Endodermal cell (in vitro differentiated cells): Measurements from ENCODE around the gene NSUN6. TPM values are rescaled to one million over a fixed set of nuclear protein-coding genes. Genes with fewer than 3 reads are reported as not detected.

Source experiments
- DNase-seq: peaks from one replicate; pipeline ENCODE4 v3.0.0-alpha.2; 2017
- H3K27ac ChIP-seq: 2 replicates; pipeline ENCODE4 v1.5.1; 2013; ENCODE audit warnings: mild to moderate bottlenecking, low read depth, low read length, moderate library complexity
- H3K27me3 ChIP-seq: 2 replicates; pipeline ENCODE4 v1.6.1; 2013; ENCODE audit warnings: mild to moderate bottlenecking, low read length, moderate library complexity; ENCODE audit not compliant: insufficient read depth, control insufficient read depth, poor library complexity, severe bottlenecking
- H3K36me3 ChIP-seq: 2 replicates; pipeline ENCODE4 v1.7.0; 2013; ENCODE audit warnings: mild to moderate bottlenecking, low read length, moderate library complexity; ENCODE audit not compliant: control insufficient read depth, insufficient read depth
- H3K4me1 ChIP-seq: one replicate; pipeline ENCODE4 v1.7.0; 2013; ENCODE audit warnings: low read length; ENCODE audit not compliant: control insufficient read depth, insufficient read depth
- H3K4me3 ChIP-seq: 2 replicates; pipeline ENCODE4 v1.5.1; 2013; ENCODE audit warnings: mild to moderate bottlenecking, low read length, moderate library complexity
- H3K9ac ChIP-seq: 2 replicates; pipeline ENCODE4 v1.6.1; 2013; ENCODE audit warnings: mild to moderate bottlenecking, low read length, moderate library complexity; ENCODE audit not compliant: poor library complexity, severe bottlenecking; ENCODE audit errors: extremely low read depth
- H3K9me3 ChIP-seq: 2 replicates; pipeline ENCODE4 v1.6.1; 2013; ENCODE audit warnings: mild to moderate bottlenecking, low read length, moderate library complexity; ENCODE audit not compliant: control insufficient read depth
- H3K27ac Mint-ChIP-seq: 2 replicates; pipeline ENCODE4 v1.8.0; 2020; ENCODE audit warnings: mixed read lengths
- H3K27me3 Mint-ChIP-seq: 2 replicates; pipeline ENCODE4 v1.8.0; 2021; ENCODE audit warnings: mild to moderate bottlenecking, mixed read lengths; ENCODE audit not compliant: insufficient read depth
- H3K36me3 Mint-ChIP-seq: 2 replicates; pipeline ENCODE4 v1.8.0; 2020; ENCODE audit warnings: low read depth, mixed read lengths
- H3K4me1 Mint-ChIP-seq: 2 replicates; pipeline ENCODE4 v1.8.0; 2020; ENCODE audit warnings: mixed read lengths
- H3K4me3 Mint-ChIP-seq: 2 replicates; pipeline ENCODE4 v1.8.0; 2020; ENCODE audit warnings: mild to moderate bottlenecking, moderate library complexity, mixed read lengths
- H3K9me3 Mint-ChIP-seq: 2 replicates; pipeline ENCODE4 v1.8.0; 2020; ENCODE audit warnings: mild to moderate bottlenecking, mixed read lengths
- WGBS, 2 experiments: methylation state at CpG; one replicate each; pipeline versions ENCODE4 v1.1.5 to v1.1.7; 2013; ENCODE audit warnings: missing lambda C conversion rate in 2 of 2, mixed read lengths in 1 of 2; ENCODE audit not compliant: insufficient coverage in 1 of 2, insufficient read length in 1 of 2; 5-methylcytosine and 5-hydroxymethylcytosine counted together
- total RNA-seq, 2 donors: library from RNA; stranded (reverse); fragmentation: NEBNext Ultra II Directional in 1 of 2; extraction: Animal tissue kit (Norgen Biotek cat#: 25700) in 1 of 2; gene quantifications; 2 replicates in 1 of 2; 3 replicates in 1 of 2; pipeline ENCODE4 v1.2.1, GENCODE V29; 2021
- TF ChIP-seq, protein P1 (sequence below): fragments of 200-600 bp; sonication (generic); conservative IDR thresholded peaks from 2 replicates; pipeline ENCODE4 v1.5.0; 2021; ENCODE audit warnings: antibody characterized with exemption, mild to moderate bottlenecking

NSUN6 gene
- total RNA-seq, 2 donors from 2014 or later, result 10.6 to 15.4 TPM

DNA sequence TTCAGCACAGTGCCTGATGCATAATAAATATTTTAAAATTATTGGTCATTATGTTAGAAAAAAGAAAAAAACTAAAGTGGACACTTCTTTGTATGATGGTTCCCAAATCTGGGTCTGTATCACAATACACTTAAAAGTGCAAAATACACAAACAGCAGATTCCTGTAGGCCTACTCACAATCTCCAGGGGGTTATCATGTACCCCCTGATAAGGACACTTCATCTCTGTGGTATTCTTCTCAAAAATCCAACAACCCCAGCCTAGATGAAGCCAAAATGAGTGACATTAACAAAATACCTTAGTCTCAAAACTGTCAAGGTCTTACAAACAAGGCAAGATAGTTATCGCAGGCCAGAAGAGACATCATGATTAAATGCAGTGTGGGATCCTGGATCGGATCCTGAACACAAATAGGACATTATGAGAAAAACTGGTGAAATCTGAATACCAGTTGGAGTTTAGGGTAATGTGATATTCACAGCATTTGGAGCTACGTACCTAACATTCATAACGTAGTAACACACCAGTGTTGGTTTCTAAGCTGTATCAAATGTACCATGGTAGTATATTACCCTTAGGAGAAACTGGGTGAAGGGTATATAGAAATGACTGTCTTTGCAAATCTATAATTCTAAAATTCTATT is 45.2 kb downstream of the NSUN6 start:
- no peak overlapping the region for H3K9ac ChIP-seq
- WGBS, 2 experiments, result 94 to 96% methylated on average over 3 to 4 of the region's 4 CpGs
- TF ChIP-seq, protein P1, sequence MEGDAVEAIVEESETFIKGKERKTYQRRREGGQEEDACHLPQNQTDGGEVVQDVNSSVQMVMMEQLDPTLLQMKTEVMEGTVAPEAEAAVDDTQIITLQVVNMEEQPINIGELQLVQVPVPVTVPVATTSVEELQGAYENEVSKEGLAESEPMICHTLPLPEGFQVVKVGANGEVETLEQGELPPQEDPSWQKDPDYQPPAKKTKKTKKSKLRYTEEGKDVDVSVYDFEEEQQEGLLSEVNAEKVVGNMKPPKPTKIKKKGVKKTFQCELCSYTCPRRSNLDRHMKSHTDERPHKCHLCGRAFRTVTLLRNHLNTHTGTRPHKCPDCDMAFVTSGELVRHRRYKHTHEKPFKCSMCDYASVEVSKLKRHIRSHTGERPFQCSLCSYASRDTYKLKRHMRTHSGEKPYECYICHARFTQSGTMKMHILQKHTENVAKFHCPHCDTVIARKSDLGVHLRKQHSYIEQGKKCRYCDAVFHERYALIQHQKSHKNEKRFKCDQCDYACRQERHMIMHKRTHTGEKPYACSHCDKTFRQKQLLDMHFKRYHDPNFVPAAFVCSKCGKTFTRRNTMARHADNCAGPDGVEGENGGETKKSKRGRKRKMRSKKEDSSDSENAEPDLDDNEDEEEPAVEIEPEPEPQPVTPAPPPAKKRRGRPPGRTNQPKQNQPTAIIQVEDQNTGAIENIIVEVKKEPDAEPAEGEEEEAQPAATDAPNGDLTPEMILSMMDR, result no peak

DNA sequence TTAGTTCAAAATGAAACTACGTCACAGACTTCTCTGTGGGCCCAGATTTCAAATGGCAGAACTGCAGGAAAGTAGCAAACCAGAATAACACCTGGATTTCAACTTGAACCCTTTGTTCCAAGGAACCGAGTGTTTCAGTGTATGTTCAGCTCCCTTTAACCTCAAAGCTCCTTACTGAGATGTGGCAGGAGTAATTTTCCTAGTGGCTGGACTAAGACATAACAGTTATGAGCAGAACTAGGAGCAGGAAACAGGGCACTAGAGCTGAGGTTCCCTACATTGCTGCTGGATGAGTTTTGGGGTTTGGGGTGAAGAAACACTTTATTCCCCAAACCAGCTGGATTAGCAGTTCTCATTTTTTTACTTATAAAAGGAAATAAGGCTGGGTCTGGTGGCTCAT is 50.1 kb downstream of the NSUN6 start:
- peaks cover 6% of the 10 kb centered on the region for H3K36me3 ChIP-seq

More for the DNA sequence above, 45.2 kb downstream of the NSUN6 start:
- H3K36me3 Mint-ChIP-seq, result peaks cover 22% of the 10 kb centered on the region
- DNase-seq, result no peak
- Histone ChIP-seq H3K9me3 (no peaks in the 10 kb centered on the region), H3K27ac (no peak overlapping the region), H3K4me3 (no peak overlapping the region), H3K27me3 (no peaks in the 10 kb centered on the region), H3K4me1 (peaks cover 3% of the 10 kb centered on the region), H3K36me3 (peaks cover 14% of the 10 kb centered on the region)
- no peaks in the 10 kb centered on the region for H3K27me3 Mint-ChIP-seq
- no peak overlapping the region for H3K4me3 Mint-ChIP-seq
- no peak overlapping the region for H3K27ac Mint-ChIP-seq
- H3K9me3 Mint-ChIP-seq, result no peaks in the 10 kb centered on the region
- H3K4me1 Mint-ChIP-seq, result peaks cover 17% of the 10 kb centered on the region

DNA sequence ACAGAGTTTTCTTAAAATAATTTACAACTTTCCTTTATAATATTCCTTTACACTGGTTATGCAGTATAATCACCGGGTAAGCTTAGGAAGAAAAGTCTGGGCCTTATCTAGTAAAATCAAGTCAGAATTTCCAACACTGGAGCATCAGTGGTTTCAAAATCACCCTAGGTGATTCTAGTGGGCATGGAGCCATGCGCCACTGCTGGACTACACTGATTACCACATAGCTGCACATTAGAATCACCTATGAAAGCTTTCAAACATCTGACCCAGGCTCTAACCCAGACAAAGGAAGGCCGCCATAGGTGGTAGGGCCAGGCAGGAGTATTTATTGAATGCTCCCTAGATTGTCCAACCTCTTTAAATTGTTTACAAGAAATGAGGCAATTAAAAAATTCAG is 52.0 kb downstream of the NSUN6 start:
- H3K27me3 Mint-ChIP-seq, result no peaks in the 10 kb centered on the region
- H3K9ac ChIP-seq, result no peak overlapping the region

More for the DNA sequence above, 50.1 kb downstream of the NSUN6 start:
- peaks cover 2% of the 10 kb centered on the region for H3K4me1 ChIP-seq
- Mint-ChIP-seq H3K4me1 (peaks cover 8% of the 10 kb centered on the region), H3K36me3 (peaks cover 5% of the 10 kb centered on the region), H3K4me3 (no peak overlapping the region), H3K27ac (no peak overlapping the region), H3K27me3 (no peaks in the 10 kb centered on the region), H3K9me3 (no peaks in the 10 kb centered on the region)
- no peak overlapping the region for H3K4me3 ChIP-seq
- H3K9ac ChIP-seq, result no peak overlapping the region
- no peaks in the 10 kb centered on the region for H3K27me3 ChIP-seq
- WGBS, 2 experiments, result 98 to 100% methylated on average over 2 of the region's 2 CpGs
- no peak overlapping the region for H3K27ac ChIP-seq
- no peak for DNase-seq
- TF ChIP-seq, protein P1, result peak; percentile 53
- H3K9me3 ChIP-seq, result no peaks in the 10 kb centered on the region

More for the DNA sequence above, 52.0 kb downstream of the NSUN6 start:
- TF ChIP-seq, protein P1, result no peak
- no peak for DNase-seq
- H3K4me3 ChIP-seq, result no peak overlapping the region
- Mint-ChIP-seq H3K27ac (no peak overlapping the region), H3K4me3 (no peak overlapping the region), H3K9me3 (no peaks in the 10 kb centered on the region), H3K4me1 (no peaks in the 10 kb centered on the region), H3K36me3 (peaks cover 17% of the 10 kb centered on the region)
- peaks cover 12% of the 10 kb centered on the region for H3K36me3 ChIP-seq
- no peak overlapping the region for H3K27ac ChIP-seq
- no peaks in the 10 kb centered on the region for H3K9me3 ChIP-seq
- H3K4me1 ChIP-seq, result no peaks in the 10 kb centered on the region
- no peaks in the 10 kb centered on the region for H3K27me3 ChIP-seq
- WGBS, 2 experiments, result 99% methylated on average over 3 of the region's 3 CpGs; no CpG with 5 or more reads in 1 of the 2 experiments
